ENCODE data around the gene REX1BD. TPM values are rescaled to one million over a fixed set of nuclear protein-coding genes. Genes with fewer than 3 reads are reported as not detected.
A peak's percentile ranks its signal among the peaks of the same experiment; 100 is the strongest.

Gene REX1BD
- total and polyA plus RNA-seq, 2 donors (not counting 1 experiment from before 2014, with no cell fraction given): 90.9 to 164 TPM

- no peak overlapping the region for H2AFZ ChIP-seq (ENCODE audit: insufficient read depth, low read depth, low read length, poor library complexity, severe bottlenecking)
- TF ChIP-seq CTCF (IDR thresholded peaks at IDR 0.05) (no peak), EZH2 (IDR thresholded peaks at IDR 0.05; ENCODE audit: borderline replicate concordance, insufficient read depth, low read depth, low read length, poor library complexity, severe bottlenecking) (no peak)
These were observed 8.2 kb downstream of the REX1BD start for GRCh38 chr19:18596752-18597157.

GRCh38 chr19:18597809-18598660, 9.4 kb downstream of the REX1BD start:
- Mint-ChIP-seq H3K27me3 (peaks cover 24% of the 10 kb centered on the region), H3K4me1 (peaks cover 17% of the 10 kb centered on the region), H3K4me3 (no peak overlapping the region), H3K9me3 (ENCODE audit: insufficient read depth) (no peaks in the 10 kb centered on the region), H3K27ac (no peak overlapping the region)
- Histone ChIP-seq H3K9ac (ENCODE audit: low read length) (no peak overlapping the region), H3K79me2 (ENCODE audit: control insufficient read depth, insufficient read depth, low read length) (no peaks in the 10 kb centered on the region), H3K4me3 (ENCODE audit: control extremely low read depth in 1 of 5, extremely low read depth in 1 of 5, insufficient read depth in 1 of 5, low read depth in 2 of 5, low read length in 4 of 5) (no peak overlapping the region), H4K20me1 (ENCODE audit: control insufficient read depth, insufficient read depth, low read length, poor library complexity, severe bottlenecking) (no peaks in the 10 kb centered on the region), H3K4me2 (replicated peaks; ENCODE audit: low read depth, low read length, poor library complexity, severe bottlenecking) (no peak overlapping the region), H2AFZ (ENCODE audit: insufficient read depth, low read depth, low read length, poor library complexity, severe bottlenecking) (no peak overlapping the region), H3K27me3 (replicated peaks in 1 of 4; ENCODE audit: control extremely low read depth in 1 of 4, control insufficient read depth in 3 of 4, insufficient read depth in 4 of 4, low read length in 3 of 4) (peaks cover 0 to 48% (median 14%) of the 10 kb centered on the region in 4 experiments), H3K36me3 (replicated peaks in 1 of 2; ENCODE audit: control extremely low read depth in 1 of 2, control insufficient read depth in 1 of 2, extremely low read depth in 1 of 2, insufficient read depth in 2 of 2, low read length in 1 of 2) (no peaks in the 10 kb centered on the region), H3K4me1 (ENCODE audit: control insufficient read depth in 2 of 2, insufficient read depth in 2 of 2, low read length in 2 of 2) (peaks cover 12 to 26% of the 10 kb centered on the region in 2 donors), H3K27ac (ENCODE audit: low read length in 2 of 2) (no peak overlapping the region), H3K9me3 (ENCODE audit: control extremely low read depth in 1 of 3, control insufficient read depth in 2 of 3, insufficient read depth in 1 of 3, low read length in 2 of 3) (no peaks in the 10 kb centered on the region)
- DNase-seq (no peak), ATAC-seq (ENCODE audit: low read depth) (no peak)
- TF ChIP-seq EZH2 (IDR thresholded peaks at IDR 0.05; ENCODE audit: borderline replicate concordance, insufficient read depth, low read depth, low read length, poor library complexity, severe bottlenecking): no peak
- no peak for TF ChIP-seq CTCF (IDR thresholded peaks at IDR 0.05)
- ChIA-PET POLR2A (interaction anchor here (1.3 kb wide), 1 partner anchor 9 kb away, joined by 3 read pairs; the partner anchor contains the start of gene REX1BD), CTCF (no interaction called here)
- 74% methylated on average over 11 of the region's 25 CpGs for WGBS (ENCODE audit: insufficient coverage)
- intact Hi-C loops (cut with micrococcal nuclease): no loop called here

More at GRCh38 chr19:18596752-18597157, 8.2 kb downstream of the REX1BD start:
- Mint-ChIP-seq H3K9me3 (ENCODE audit: insufficient read depth) (no peaks in the 10 kb centered on the region), H3K4me3 (no peak overlapping the region), H3K27ac (no peak overlapping the region), H3K4me1 (peaks cover 16% of the 10 kb centered on the region), H3K27me3 (peaks cover 14% of the 10 kb centered on the region)
- H3K4me1 ChIP-seq (ENCODE audit: control insufficient read depth in 2 of 2, insufficient read depth in 2 of 2, low read length in 2 of 2): peaks cover 12 to 26% of the 10 kb centered on the region in 2 donors
- no peaks in the 10 kb centered on the region for H4K20me1 ChIP-seq (ENCODE audit: control insufficient read depth, insufficient read depth, low read length, poor library complexity, severe bottlenecking)
- no peak overlapping the region for H3K4me3 ChIP-seq (ENCODE audit: control extremely low read depth in 1 of 5, extremely low read depth in 1 of 5, insufficient read depth in 1 of 5, low read depth in 2 of 5, low read length in 4 of 5)
- peak overlapping the region; percentile 36 for H3K4me2 ChIP-seq (replicated peaks; ENCODE audit: low read depth, low read length, poor library complexity, severe bottlenecking)
- peak; percentile 35 for DNase-seq
- POLR2A ChIA-PET: no interaction called here
- H3K9ac ChIP-seq (ENCODE audit: low read length): no peak overlapping the region
- no peak for ATAC-seq (ENCODE audit: low read depth)
- CTCF ChIA-PET: interaction anchor here (1.1 to 6.3 kb wide), 2 partner anchors 214 to 251 kb away, joined by 3 to 47 read pairs; no protein-coding TSS in a partner anchor
- intact Hi-C loops (cut with micrococcal nuclease): no loop called here
- peaks cover 0 to 39% (median 9%) of the 10 kb centered on the region in 4 experiments for H3K27me3 ChIP-seq (replicated peaks in 1 of 4; ENCODE audit: control extremely low read depth in 1 of 4, control insufficient read depth in 3 of 4, insufficient read depth in 4 of 4, low read length in 3 of 4)
- H3K36me3 ChIP-seq (replicated peaks in 1 of 2; ENCODE audit: control extremely low read depth in 1 of 2, control insufficient read depth in 1 of 2, extremely low read depth in 1 of 2, insufficient read depth in 2 of 2, low read length in 1 of 2): no peaks in the 10 kb centered on the region
- 14% methylated on average over 14 of the region's 21 CpGs for WGBS (ENCODE audit: insufficient coverage)
- H3K79me2 ChIP-seq (ENCODE audit: control insufficient read depth, insufficient read depth, low read length): no peaks in the 10 kb centered on the region
- no peaks in the 10 kb centered on the region for H3K9me3 ChIP-seq (ENCODE audit: control extremely low read depth in 1 of 3, control insufficient read depth in 2 of 3, insufficient read depth in 1 of 3, low read length in 2 of 3)
- no peak overlapping the region for H3K27ac ChIP-seq (ENCODE audit: low read length in 2 of 2)

Measured in B cell (primary cell).